ENCODE measurements around the gene KRT32. TPM values are rescaled to one million over a fixed set of nuclear protein-coding genes. Genes with fewer than 3 reads are reported as not detected.
"Not testable (repeated sequence)": the region's sequence is repeated elsewhere in the genome, so short reads cannot be mapped to it uniquely, and the experiment has no call there.

The KRT32 gene
- total RNA-seq, 1 experiment from 2014 or later: not detected

DNA sequence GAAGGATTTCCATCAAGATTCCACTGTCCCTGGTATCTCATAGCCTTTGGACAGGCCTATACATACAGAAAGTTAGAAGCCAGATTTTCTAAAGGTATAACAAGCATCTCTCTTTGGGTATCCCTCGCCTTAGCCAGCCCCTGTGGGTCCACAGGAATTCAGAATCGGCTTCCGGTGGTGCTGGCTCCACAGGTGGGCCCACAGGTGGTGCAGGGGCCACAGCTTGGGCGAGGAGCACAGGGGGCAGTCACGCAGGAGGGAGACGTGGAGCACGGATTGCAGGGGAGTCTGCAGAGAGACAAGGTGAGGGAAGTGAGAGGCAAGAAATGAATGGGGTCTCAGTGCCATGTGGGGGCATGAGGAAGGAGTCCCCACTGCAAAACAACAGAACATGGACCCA is 29.9 kb downstream of the KRT32 start:
- no peaks in the 10 kb centered on the region for H3K9me3 ChIP-seq (replicated peaks)
- no peak overlapping the region for H3K27ac ChIP-seq
- H3K4me1 ChIP-seq: no peaks in the 10 kb centered on the region
- DNase-seq: no peak
- H3K36me3 ChIP-seq: no peaks in the 10 kb centered on the region
- no peak overlapping the region for H3K4me3 ChIP-seq
- H3K27me3 ChIP-seq: no peaks in the 10 kb centered on the region

DNA sequence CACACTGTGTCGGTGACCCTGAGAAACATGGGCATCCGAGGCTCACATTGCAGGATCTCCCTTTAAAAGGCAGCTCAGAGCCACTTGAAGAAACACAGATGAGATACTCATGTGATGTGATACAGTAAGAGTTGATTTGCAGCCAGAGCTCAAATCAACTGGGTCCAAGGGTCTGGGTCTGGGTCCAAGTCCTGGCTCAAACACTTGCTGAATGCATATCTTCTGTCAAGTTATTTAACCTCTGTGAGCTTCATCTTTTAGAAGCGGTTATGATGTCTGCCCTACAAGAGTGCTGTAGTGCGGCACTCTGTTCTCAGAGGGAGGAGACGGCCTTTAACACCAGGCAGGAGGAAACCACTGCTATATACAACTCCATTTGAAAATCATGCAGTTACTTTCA is 32.8 kb downstream of the KRT32 start:
- DNase-seq: no peak
- Histone ChIP-seq H3K36me3 (no peaks in the 10 kb centered on the region), H3K9me3 (replicated peaks) (no peaks in the 10 kb centered on the region), H3K27ac (no peak overlapping the region), H3K4me1 (no peaks in the 10 kb centered on the region), H3K4me3 (no peak overlapping the region), H3K27me3 (no peaks in the 10 kb centered on the region)

GRCh38 chr17:41434005-41434404 is 33.2 kb downstream of the KRT32 start:
- H3K4me3 ChIP-seq: no peak overlapping the region
- no peak overlapping the region for H3K27ac ChIP-seq
- H3K4me1 ChIP-seq: no peaks in the 10 kb centered on the region
- no peaks in the 10 kb centered on the region for H3K27me3 ChIP-seq
- H3K36me3 ChIP-seq: no peaks in the 10 kb centered on the region
- no peak for DNase-seq
- no peaks in the 10 kb centered on the region for H3K9me3 ChIP-seq (replicated peaks)

DNA sequence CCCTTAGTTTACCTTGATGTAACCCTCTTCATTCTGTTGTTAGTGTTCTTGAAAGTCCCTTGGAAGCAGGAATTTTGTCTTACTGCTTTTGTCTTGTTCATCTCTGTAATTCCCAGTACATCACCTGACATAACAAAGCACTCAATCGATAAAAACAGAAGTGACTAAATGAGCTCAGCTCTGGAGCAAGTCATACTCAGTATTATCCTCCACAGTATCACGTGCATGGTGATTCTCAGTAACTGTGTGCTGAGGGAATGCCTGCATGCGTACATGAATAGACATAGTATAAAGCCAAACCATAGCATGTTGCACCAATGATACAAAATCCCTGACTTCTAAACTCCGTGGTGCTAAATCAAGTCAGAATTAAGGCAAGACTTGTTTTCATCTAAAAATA is 33.6 kb downstream of the KRT32 start:
- Histone ChIP-seq H3K27ac (no peak overlapping the region), H3K4me1 (no peaks in the 10 kb centered on the region), H3K9me3 (replicated peaks) (no peaks in the 10 kb centered on the region), H3K36me3 (no peaks in the 10 kb centered on the region), H3K27me3 (no peaks in the 10 kb centered on the region), H3K4me3 (no peak overlapping the region)
- DNase-seq: no peak

- not testable (repeated sequence) for H3K27me3 ChIP-seq; DNase-seq; H3K4me3 ChIP-seq; H3K4me1 ChIP-seq; H3K9me3 ChIP-seq (replicated peaks); H3K36me3 ChIP-seq; H3K27ac ChIP-seq
Observed at GRCh38 chr17:41430376-41430775, 36.8 kb downstream of the KRT32 start.

- no peak for DNase-seq
- H3K27ac ChIP-seq: no peak overlapping the region
- no peaks in the 10 kb centered on the region for H3K9me3 ChIP-seq (replicated peaks)
Observed at GRCh38 chr17:41429667-41430066, 37.5 kb downstream of the KRT32 start.

DNA sequence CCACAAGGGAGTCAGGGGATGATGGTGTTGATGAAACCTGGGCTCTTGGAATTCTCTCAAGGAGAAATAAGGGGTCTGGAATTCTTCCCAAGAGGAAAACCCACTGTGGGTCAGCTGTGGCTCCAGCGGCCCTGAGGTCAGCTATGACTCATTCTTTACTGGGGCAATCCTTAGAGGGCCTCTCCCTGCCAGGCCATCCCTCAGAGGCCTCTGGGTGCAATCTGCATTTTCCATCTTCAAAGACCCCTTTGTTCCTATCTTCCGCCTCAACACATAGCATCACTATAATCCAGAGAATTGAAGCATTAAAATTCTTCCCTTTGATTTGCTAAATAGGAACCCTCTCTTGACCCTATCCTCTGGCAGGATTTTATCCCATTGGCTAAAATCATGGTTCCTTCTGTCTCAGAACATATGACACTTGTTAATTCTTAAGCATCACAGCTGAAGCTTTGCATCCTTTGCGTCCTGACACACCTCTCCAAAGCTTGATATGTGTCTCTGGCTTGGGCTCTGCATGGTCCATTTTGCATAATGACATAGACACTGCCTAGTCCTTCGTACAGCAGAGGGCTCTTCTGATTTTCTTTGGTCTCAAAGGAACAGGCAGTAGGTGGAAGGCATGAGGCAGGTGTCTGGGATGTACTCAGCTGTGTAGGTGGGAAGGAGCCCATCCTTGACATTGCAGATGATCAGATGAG is 38.4 kb downstream of the KRT32 start:
- Histone ChIP-seq H3K4me1 (no peaks in the 10 kb centered on the region), H3K9me3 (replicated peaks) (no peaks in the 10 kb centered on the region), H3K27me3 (no peaks in the 10 kb centered on the region), H3K36me3 (no peaks in the 10 kb centered on the region), H3K4me3 (no peak overlapping the region), H3K27ac (no peak overlapping the region)
- DNase-seq: peak; percentile 19 to 39

More at GRCh38 chr17:41429667-41430066, 37.5 kb downstream of the KRT32 start:
- no peak overlapping the region for H3K4me3 ChIP-seq
- H3K36me3 ChIP-seq: no peaks in the 10 kb centered on the region
- H3K4me1 ChIP-seq: no peaks in the 10 kb centered on the region
- H3K27me3 ChIP-seq: no peaks in the 10 kb centered on the region

DNA sequence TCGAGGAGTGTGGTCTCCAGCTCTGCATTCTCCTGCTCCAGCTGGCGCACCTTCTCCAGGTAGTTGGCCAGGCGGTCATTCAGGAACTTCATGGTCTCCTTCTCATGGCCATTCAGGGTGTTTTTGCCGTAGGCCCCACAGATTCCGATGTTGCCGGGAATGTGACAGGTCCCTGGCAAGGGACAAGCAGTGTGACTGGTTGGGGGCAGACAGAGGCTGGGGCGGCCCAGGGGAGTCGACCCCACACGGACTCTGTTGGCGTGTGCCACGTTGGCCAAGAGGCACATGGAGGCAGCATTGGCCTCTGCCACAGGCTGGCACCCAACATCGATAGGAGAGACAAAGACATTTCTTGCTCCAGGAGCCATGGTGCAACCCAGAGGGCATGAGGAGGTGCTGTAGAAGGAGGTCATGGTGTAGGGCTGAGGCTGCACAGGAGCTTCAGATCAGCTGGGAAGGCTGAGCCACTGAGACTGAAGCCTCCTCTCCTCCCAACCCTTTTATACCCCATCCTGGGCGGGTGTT is 43.0 kb downstream of the KRT32 start, which contains the start of gene KRT37:
KRT37 (minus strand) TSS at position 475 of the 525 bp plus-strand sequence; CDS start at position 413, 62 bp downstream.
- Histone ChIP-seq H3K27ac (no peak within 1 kb of the TSS), H3K9me3 (replicated peaks) (no peaks in the 10 kb centered on the region), H3K27me3 (no peaks in the 10 kb centered on the region), H3K36me3 (no peaks in the 10 kb centered on the region), H3K4me1 (no peaks in the 10 kb centered on the region), H3K4me3 (no peak within 1 kb of the TSS)
- DNase-seq: no peak

- not testable (repeated sequence) for H3K4me3 ChIP-seq; H3K27ac ChIP-seq; H3K36me3 ChIP-seq; H3K27me3 ChIP-seq; H3K4me1 ChIP-seq; DNase-seq; H3K9me3 ChIP-seq (replicated peaks)
Observed at GRCh38 chr17:41422586-41422985, 44.6 kb downstream of the KRT32 start.

- H3K27ac ChIP-seq: no peak overlapping the region
- no peaks in the 10 kb centered on the region for H3K9me3 ChIP-seq (replicated peaks)
- no peak for DNase-seq
- H3K4me3 ChIP-seq: no peak overlapping the region
- H3K27me3 ChIP-seq: no peaks in the 10 kb centered on the region
- no peaks in the 10 kb centered on the region for H3K36me3 ChIP-seq
- H3K4me1 ChIP-seq: no peaks in the 10 kb centered on the region
Observed at GRCh38 chr17:41421617-41422016, 45.6 kb downstream of the KRT32 start.

- H3K27ac ChIP-seq: no peak overlapping the region
- H3K9me3 ChIP-seq (replicated peaks): no peaks in the 10 kb centered on the region
- no peaks in the 10 kb centered on the region for H3K36me3 ChIP-seq
- no peak for DNase-seq
- H3K4me1 ChIP-seq: no peaks in the 10 kb centered on the region
- no peaks in the 10 kb centered on the region for H3K27me3 ChIP-seq
- H3K4me3 ChIP-seq: no peak overlapping the region
Observed at GRCh38 chr17:41421116-41421515, 46.1 kb downstream of the KRT32 start.

DNA sequence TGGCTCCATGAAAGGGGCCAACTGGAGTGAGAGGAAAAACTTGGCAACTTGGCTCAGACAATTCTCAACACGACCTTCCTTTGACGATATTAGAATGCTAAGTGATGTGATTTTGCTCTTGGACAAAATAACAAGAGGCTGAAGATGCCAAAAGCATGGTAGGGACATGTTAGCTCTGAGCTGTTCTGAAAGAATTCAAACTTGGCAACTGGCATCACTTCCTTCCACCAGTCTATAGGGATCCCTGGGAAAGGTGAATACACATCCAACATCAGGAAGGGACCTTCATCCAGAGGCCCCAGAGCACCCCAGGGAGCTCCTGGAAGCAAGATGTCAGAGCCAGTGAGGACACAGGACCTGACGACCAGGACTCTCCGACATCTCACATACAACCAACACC is 47.1 kb downstream of the KRT32 start:
- H3K27me3 ChIP-seq: no peaks in the 10 kb centered on the region
- no peak overlapping the region for H3K4me3 ChIP-seq
- H3K36me3 ChIP-seq: no peaks in the 10 kb centered on the region
- no peak overlapping the region for H3K27ac ChIP-seq
- DNase-seq: no peak
- H3K4me1 ChIP-seq: no peaks in the 10 kb centered on the region
- no peaks in the 10 kb centered on the region for H3K9me3 ChIP-seq (replicated peaks)

DNA sequence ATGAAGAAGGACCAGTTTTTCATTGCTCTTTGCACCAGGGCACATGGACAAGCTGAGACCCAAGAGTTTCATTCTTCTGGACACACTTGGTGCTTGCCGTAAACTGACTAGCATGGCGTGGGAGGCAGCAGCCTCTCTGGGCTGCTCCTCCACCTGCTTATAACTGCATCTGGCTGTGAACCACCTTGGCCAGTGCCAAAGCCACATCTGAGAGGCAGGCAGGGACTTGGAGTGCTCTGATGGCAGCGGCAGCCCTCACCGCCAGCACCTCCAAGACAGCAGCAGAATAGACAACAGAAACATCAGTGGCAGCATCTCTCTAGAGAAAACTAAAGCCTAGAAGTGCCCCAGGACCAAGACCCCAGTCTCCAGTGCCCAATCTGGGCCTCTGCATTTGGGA is 47.5 kb downstream of the KRT32 start:
- no peak for DNase-seq
- H3K4me3 ChIP-seq: no peak overlapping the region
- no peak overlapping the region for H3K27ac ChIP-seq
- no peaks in the 10 kb centered on the region for H3K4me1 ChIP-seq
- no peaks in the 10 kb centered on the region for H3K36me3 ChIP-seq
- H3K27me3 ChIP-seq: no peaks in the 10 kb centered on the region
- no peaks in the 10 kb centered on the region for H3K9me3 ChIP-seq (replicated peaks)

DNA sequence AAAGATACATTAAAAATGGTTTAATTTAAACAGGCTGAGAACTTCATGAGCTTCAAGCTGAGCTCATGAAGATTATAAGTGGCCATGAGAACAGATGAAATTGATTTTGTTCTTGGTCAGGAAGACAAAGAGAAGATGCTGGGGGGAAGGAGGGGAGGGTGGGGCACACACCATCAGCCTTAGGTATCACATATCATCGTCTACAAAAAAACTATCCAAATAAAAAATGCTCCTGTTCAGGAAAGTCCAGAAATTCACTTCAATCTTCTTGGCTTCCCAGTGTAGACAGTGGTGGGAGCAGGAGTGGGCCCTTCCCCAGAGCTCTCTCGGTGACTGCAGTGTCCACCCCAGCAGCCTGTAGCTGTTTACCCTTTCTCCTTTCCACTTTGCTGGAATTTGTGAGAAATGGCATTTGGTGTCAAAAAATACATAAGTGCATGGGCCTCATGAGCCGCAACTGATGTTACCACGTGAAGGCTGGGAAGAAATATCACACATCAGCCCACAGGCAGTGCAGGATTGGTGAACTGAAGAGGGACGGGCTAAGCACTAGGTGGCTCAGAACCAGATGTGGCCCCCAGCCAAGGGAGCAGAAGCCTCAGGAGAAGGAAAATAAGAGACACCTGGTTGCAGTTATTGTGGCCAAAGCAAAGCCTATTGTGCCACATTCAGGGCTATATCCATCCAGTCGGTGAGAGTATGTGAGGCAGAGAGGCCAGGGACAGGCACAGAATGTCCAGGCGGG is 48.9 kb downstream of the KRT32 start:
- H3K4me1 ChIP-seq: no peaks in the 10 kb centered on the region
- H3K27ac ChIP-seq: no peak overlapping the region
- H3K27me3 ChIP-seq: no peaks in the 10 kb centered on the region
- H3K9me3 ChIP-seq (replicated peaks): no peaks in the 10 kb centered on the region
- H3K36me3 ChIP-seq: no peaks in the 10 kb centered on the region
- H3K4me3 ChIP-seq: no peak overlapping the region
- DNase-seq: no peak

- no peak for DNase-seq
- Histone ChIP-seq H3K4me1 (no peaks in the 10 kb centered on the region), H3K4me3 (no peak overlapping the region), H3K9me3 (replicated peaks) (no peaks in the 10 kb centered on the region), H3K36me3 (no peaks in the 10 kb centered on the region), H3K27ac (no peak overlapping the region), H3K27me3 (no peaks in the 10 kb centered on the region)
Observed at GRCh38 chr17:41417576-41418015, 49.6 kb downstream of the KRT32 start.

Measured in SJCRH30 (cell line).